Measurements from ENCODE around the gene NAIF1.
A peak's percentile ranks its signal among the peaks of the same experiment; 100 is the strongest.

The NAIF1 gene

DNA sequence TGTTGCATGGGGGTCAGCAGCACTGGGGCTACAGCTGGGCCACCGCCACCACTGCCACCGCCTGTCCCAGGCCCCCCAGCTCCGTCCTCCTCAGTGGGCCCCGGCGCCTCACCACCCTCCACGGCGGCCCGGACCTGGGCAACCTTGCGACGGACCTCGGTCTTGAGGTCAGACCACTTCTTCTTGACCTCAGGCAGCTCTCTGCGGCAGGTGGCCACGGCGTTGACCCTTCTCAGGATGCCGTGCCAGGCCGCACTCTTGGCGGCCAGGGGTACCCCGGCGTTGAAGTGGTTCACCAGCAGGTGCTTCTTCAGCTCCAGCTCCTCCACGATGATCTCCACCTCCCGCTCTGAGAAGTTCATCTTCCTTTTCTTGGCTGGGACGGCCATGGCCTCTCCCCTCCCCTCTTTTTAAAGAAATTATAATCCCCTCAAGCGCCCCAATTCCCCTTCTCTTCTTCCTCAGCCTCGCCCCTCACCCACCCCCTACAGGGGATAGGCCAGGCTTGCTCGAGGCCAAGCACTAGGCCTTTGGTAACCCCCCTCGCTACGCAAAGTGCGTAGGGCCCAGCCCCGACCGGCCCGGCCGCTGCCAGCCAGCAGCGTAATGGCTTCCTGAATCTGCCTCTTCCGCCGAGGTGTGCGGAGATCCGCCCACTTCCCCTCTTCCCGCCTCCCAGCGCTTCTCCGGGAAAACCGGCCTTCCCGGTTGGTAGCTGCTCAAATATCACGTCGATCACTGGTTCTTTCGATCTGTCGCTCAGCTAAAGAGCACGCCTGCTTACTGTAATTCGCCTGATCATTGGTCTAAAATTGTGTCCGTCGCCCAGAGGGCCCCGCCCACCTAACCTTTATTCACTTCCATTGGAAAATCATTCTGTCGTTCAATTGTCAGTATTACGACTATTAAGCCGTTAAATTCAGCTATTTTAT is at the start of gene NAIF1:
NAIF1 (minus strand) TSS at position 608 of the 932 bp plus-strand sequence; CDS start at position 389, 219 bp downstream.
- Histone ChIP-seq H3K9ac (peak within 1 kb of the TSS; percentile 80), H3K79me2 (peaks cover 12% of the 10 kb centered on the region), H3K4me2 (ENCODE audit: low read length) (peak within 1 kb of the TSS; percentile 100), H2AFZ (peak within 1 kb of the TSS; percentile 84), H3K27me3 (ENCODE audit: control insufficient read depth, insufficient read depth, low read length) (no peaks in the 10 kb centered on the region), H3K27ac (peak within 1 kb of the TSS; percentile 99), H3K36me3 (ENCODE audit: control insufficient read depth, insufficient read depth, low read length) (no peaks in the 10 kb centered on the region), H3K4me1 (peaks cover 4% of the 10 kb centered on the region), H3K9me3 (ENCODE audit: control insufficient read depth, low read length) (no peaks in the 10 kb centered on the region), H3K4me3 (ENCODE audit: low read depth, low read length) (peak within 1 kb of the TSS; percentile 99)
- TF ChIP-seq, protein P1, sequence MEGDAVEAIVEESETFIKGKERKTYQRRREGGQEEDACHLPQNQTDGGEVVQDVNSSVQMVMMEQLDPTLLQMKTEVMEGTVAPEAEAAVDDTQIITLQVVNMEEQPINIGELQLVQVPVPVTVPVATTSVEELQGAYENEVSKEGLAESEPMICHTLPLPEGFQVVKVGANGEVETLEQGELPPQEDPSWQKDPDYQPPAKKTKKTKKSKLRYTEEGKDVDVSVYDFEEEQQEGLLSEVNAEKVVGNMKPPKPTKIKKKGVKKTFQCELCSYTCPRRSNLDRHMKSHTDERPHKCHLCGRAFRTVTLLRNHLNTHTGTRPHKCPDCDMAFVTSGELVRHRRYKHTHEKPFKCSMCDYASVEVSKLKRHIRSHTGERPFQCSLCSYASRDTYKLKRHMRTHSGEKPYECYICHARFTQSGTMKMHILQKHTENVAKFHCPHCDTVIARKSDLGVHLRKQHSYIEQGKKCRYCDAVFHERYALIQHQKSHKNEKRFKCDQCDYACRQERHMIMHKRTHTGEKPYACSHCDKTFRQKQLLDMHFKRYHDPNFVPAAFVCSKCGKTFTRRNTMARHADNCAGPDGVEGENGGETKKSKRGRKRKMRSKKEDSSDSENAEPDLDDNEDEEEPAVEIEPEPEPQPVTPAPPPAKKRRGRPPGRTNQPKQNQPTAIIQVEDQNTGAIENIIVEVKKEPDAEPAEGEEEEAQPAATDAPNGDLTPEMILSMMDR (IDR thresholded peaks at IDR 0.05), result no peak

DNA sequence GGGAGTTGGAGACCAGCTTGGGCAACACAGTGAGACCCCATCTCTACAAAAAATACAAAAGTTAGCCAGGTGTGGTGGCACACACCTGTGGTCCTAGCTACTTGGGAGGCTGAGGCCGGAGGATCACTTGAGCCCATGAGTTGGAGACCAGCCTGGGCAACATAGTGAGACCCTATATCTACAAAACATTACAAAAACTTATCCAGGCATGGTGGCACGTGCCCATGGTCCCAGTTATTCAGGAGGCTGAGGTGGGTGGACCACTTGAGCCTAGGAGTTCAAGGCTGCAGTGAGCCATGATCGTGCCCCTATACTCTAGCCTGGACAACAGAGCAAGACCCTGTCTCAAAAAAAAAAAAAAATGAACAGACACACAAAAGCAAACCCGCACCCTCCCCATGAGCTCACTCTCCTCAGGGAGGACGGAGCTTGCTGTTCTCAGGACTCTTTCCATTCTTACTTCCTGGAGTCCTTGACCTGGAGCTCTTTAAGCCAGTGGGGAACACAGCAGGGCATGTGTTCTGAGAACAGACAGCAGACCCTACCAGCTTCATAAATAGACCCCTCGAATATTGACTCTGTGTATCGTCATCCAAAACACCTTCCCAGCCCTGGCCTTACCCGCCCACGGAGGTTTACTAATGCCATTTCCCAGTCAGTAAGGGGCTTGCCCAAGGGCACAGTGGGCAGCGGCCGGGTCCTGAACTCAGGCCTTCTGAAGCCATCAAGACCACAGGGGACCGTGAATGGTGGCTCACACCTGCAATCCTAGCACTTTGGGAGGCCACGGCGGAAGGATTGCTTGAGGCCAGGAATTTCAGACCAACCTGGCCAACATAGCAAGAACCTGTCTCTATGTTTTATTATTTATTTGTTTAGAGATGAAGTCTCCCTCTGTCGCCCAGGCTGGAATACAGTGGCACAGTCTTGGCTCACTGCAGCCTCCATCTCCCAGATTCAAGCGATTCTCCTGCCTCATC is 49.3 kb upstream of the NAIF1 start:
- H2AFZ ChIP-seq, result no peak overlapping the region
- no peak overlapping the region for H3K4me3 ChIP-seq (ENCODE audit: low read depth, low read length)
- no peaks in the 10 kb centered on the region for H3K79me2 ChIP-seq
- no peaks in the 10 kb centered on the region for H3K27me3 ChIP-seq (ENCODE audit: control insufficient read depth, insufficient read depth, low read length)
- H3K36me3 ChIP-seq (ENCODE audit: control insufficient read depth, insufficient read depth, low read length), result no peaks in the 10 kb centered on the region
- H3K9me3 ChIP-seq (ENCODE audit: control insufficient read depth, low read length), result no peaks in the 10 kb centered on the region
- H3K9ac ChIP-seq, result no peak overlapping the region
- TF ChIP-seq, protein P1 (IDR thresholded peaks at IDR 0.05), result no peak
- no peaks in the 10 kb centered on the region for H3K4me1 ChIP-seq
- no peak overlapping the region for H3K27ac ChIP-seq
- H3K4me2 ChIP-seq (ENCODE audit: low read length), result no peak overlapping the region

DNA sequence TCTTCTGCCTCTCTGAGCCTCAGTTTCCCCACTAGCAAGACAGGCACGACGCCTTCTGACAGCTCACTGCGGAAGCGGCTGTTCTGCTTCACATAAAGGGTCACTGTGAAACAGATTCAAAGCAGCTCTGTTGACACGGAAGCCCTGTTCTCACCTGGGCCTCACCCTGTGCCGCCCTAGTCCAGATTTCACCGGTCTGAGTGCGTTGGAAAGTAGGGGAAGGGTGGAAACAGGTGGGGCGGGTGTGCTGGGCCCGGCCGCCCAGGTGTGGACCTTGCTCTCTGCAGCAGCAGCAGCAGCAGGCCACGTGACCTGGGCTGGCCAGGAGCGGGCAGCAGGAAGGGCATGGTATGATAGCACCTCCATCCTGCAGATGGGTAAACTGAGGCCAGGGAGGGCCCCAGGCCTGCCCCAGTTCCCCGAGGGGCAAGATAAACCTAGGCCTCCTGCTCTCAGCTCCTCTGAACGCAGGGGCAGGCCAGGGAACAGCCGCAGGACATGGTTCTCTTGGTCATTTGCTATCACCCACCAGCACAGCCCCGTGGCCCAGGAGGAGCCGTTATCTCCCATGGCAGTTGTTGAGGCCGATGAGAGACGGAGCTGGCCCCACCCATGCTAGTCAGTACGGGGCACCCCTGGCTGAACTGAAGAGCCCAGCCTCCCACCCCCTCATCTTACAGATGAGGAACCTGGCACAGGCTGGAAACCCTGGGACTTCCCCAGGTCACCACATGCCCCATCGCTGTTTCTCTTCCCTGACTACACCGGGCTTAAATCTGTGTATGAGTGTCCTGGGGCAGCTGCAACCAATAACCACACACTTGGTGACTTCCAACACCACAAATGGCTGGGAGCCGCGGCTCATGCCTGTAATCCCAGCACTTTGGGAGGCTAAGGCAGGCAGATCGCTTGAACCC is 48.3 kb upstream of the NAIF1 start:
- no peaks in the 10 kb centered on the region for H3K4me1 ChIP-seq
- H3K4me2 ChIP-seq (ENCODE audit: low read length), result no peak overlapping the region
- TF ChIP-seq, protein P1 (IDR thresholded peaks at IDR 0.05), result no peak
- H3K36me3 ChIP-seq (ENCODE audit: control insufficient read depth, insufficient read depth, low read length), result no peaks in the 10 kb centered on the region
- H3K4me3 ChIP-seq (ENCODE audit: low read depth, low read length), result no peak overlapping the region
- no peaks in the 10 kb centered on the region for H3K27me3 ChIP-seq (ENCODE audit: control insufficient read depth, insufficient read depth, low read length)
- H2AFZ ChIP-seq, result no peak overlapping the region
- no peaks in the 10 kb centered on the region for H3K79me2 ChIP-seq
- no peak overlapping the region for H3K9ac ChIP-seq
- no peak overlapping the region for H3K27ac ChIP-seq
- no peaks in the 10 kb centered on the region for H3K9me3 ChIP-seq (ENCODE audit: control insufficient read depth, low read length)

GRCh38 chr9:128114326-128115186 is 47.4 kb upstream of the NAIF1 start:
- no peaks in the 10 kb centered on the region for H3K79me2 ChIP-seq
- no peaks in the 10 kb centered on the region for H3K36me3 ChIP-seq (ENCODE audit: control insufficient read depth, insufficient read depth, low read length)
- H3K4me3 ChIP-seq (ENCODE audit: low read depth, low read length), result no peak overlapping the region
- no peak overlapping the region for H3K9ac ChIP-seq
- no peak overlapping the region for H2AFZ ChIP-seq
- TF ChIP-seq, protein P1 (IDR thresholded peaks at IDR 0.05), result no peak
- no peaks in the 10 kb centered on the region for H3K9me3 ChIP-seq (ENCODE audit: control insufficient read depth, low read length)
- no peaks in the 10 kb centered on the region for H3K27me3 ChIP-seq (ENCODE audit: control insufficient read depth, insufficient read depth, low read length)
- no peak overlapping the region for H3K27ac ChIP-seq
- H3K4me2 ChIP-seq (ENCODE audit: low read length), result no peak overlapping the region
- H3K4me1 ChIP-seq, result no peaks in the 10 kb centered on the region
